Uterus (tissue), 4 donors: ENCODE measurements around the gene CCSER1. TPM values are rescaled to one million over a fixed set of nuclear protein-coding genes. Genes with fewer than 3 reads are reported as not detected.
A peak's percentile ranks its signal among the peaks of the same experiment; 100 is the strongest.

ENCODE experiments used
- DNase-seq, 2 donors: peaks; one replicate each; pipeline ENCODE4 v3.0.0-alpha.2; 2019 to 2020
- H3K27ac ChIP-seq, 2 donors: fragments of 200-600 bp; sonication (generic); 1 replicate in 1 of 2; 2 replicates in 1 of 2; pipeline ENCODE4 v1.5.1; 2016 to 2018
- H3K27me3 ChIP-seq, 2 donors: fragments of 200-600 bp; sonication (generic); one replicate each; pipeline ENCODE4 v1.5.1; 2018 to 2019; ENCODE audit warnings: control low read depth in 1 of 2
- H3K36me3 ChIP-seq, 2 donors: fragments of 200-600 bp; sonication (generic); one replicate each; pipeline ENCODE4 v1.5.1; 2019; ENCODE audit warnings: control low read depth in 1 of 2
- H3K4me1 ChIP-seq, 2 donors: fragments of 200-600 bp; sonication (generic); one replicate each; pipeline ENCODE4 v1.5.1; 2018 to 2019; ENCODE audit warnings: control low read depth in 1 of 2
- H3K4me3 ChIP-seq, 2 donors: fragments of 200-600 bp; sonication (generic); 1 replicate in 1 of 2; 2 replicates in 1 of 2; pipeline ENCODE4 v1.5.1; 2018 to 2019; ENCODE audit warnings: mild to moderate bottlenecking in 1 of 2
- H3K9me3 ChIP-seq, 2 donors: fragments of 200-600 bp; sonication (generic); one replicate each; pipeline ENCODE4 v1.5.1; 2019; ENCODE audit warnings: control low read depth in 1 of 2
- CTCF ChIP-seq, 4 experiments: fragments of 200-600 bp in 2 of 4; fragments of 450-650 bp in 2 of 4; sonication (generic) in 2 of 4; IDR thresholded peaks; one replicate each; pipeline ENCODE4 v1.5.1; 2016 to 2019; ENCODE audit warnings: antibody characterized with exemption in 4 of 4, mild to moderate bottlenecking in 2 of 4, moderate library complexity in 1 of 4
- POLR2A ChIP-seq, 2 donors: fragments of 450-650 bp; IDR thresholded peaks; one replicate each; pipeline ENCODE4 v1.6.1; 2016; ENCODE audit warnings: antibody characterized with exemption in 2 of 2, mild to moderate bottlenecking in 1 of 2, moderate library complexity in 1 of 2
- intact Hi-C: fragments of 100-400 bp; cut with DNase I; formaldehyde crosslinking; loops from one replicate; pipeline ENCODE4 v1.15.1; 2023; ENCODE audit warnings: low total_unique reads
- total RNA-seq, 4 donors: library from RNA; depleted of rRNA in 3 of 4; stranded (reverse); fragments of >200 nt in 3 of 4; gene quantifications; one replicate each; pipeline versions ENCODE4 v1.1.0 to v1.2.4, GENCODE V29; 2014 to 2023
- donor health status: DM: yes; HTN: yes; CAD: no.

Gene CCSER1
- total RNA-seq, 4 donors from 2014 or later: 2.8 to 54.7 (median 11.9) TPM

GRCh38 chr4:91519155-91519554 is 1392.0 kb downstream of the CCSER1 start:
- Histone ChIP-seq H3K27me3 (no peaks in the 10 kb centered on the region), H3K27ac (no peak overlapping the region), H3K4me1 (no peaks in the 10 kb centered on the region), H3K4me3 (no peak overlapping the region), H3K9me3 (no peaks in the 10 kb centered on the region), H3K36me3 (no peaks in the 10 kb centered on the region)
- DNase-seq: peak in 1 of 2 donors; percentile 5
- no peak for TF ChIP-seq POLR2A (IDR thresholded peaks at IDR 0.05)
- TF ChIP-seq CTCF (IDR thresholded peaks at IDR 0.05): no peak
- intact Hi-C loops: no loop called here

- H3K36me3 ChIP-seq: no peaks in the 10 kb centered on the region
- H3K27me3 ChIP-seq: no peaks in the 10 kb centered on the region
- H3K27ac ChIP-seq: no peak overlapping the region
- no peak for DNase-seq
- H3K4me3 ChIP-seq: no peak overlapping the region
- no peaks in the 10 kb centered on the region for H3K9me3 ChIP-seq
- H3K4me1 ChIP-seq: no peaks in the 10 kb centered on the region
- intact Hi-C loops: no loop called here
- TF ChIP-seq POLR2A (IDR thresholded peaks at IDR 0.05) (no peak), CTCF (IDR thresholded peaks at IDR 0.05) (no peak)
Measured at GRCh38 chr4:91525621-91526020, 1398.4 kb downstream of the CCSER1 start.

- no peaks in the 10 kb centered on the region for H3K4me1 ChIP-seq
- no peaks in the 10 kb centered on the region for H3K36me3 ChIP-seq
Measured at GRCh38 chr4:91527056-91527455, 1399.9 kb downstream of the CCSER1 start.

GRCh38 chr4:91567594-91567993 is 1440.4 kb downstream of the CCSER1 start:
- H3K27ac ChIP-seq: no peak overlapping the region
- TF ChIP-seq POLR2A (IDR thresholded peaks at IDR 0.05) (no peak), CTCF (IDR thresholded peaks at IDR 0.05) (no peak)
- no peaks in the 10 kb centered on the region for H3K27me3 ChIP-seq
- no peak for DNase-seq
- intact Hi-C loops: no loop called here
- no peaks in the 10 kb centered on the region for H3K4me1 ChIP-seq
- no peaks in the 10 kb centered on the region for H3K36me3 ChIP-seq
- H3K9me3 ChIP-seq: no peaks in the 10 kb centered on the region
- no peak overlapping the region for H3K4me3 ChIP-seq

More at GRCh38 chr4:91527056-91527455, 1399.9 kb downstream of the CCSER1 start:
- no peaks in the 10 kb centered on the region for H3K27me3 ChIP-seq
- H3K9me3 ChIP-seq: no peaks in the 10 kb centered on the region
- no peak overlapping the region for H3K27ac ChIP-seq
- intact Hi-C loops: no loop called here
- no peak overlapping the region for H3K4me3 ChIP-seq
- DNase-seq: no peak
- no peak for TF ChIP-seq CTCF (IDR thresholded peaks at IDR 0.05)
- TF ChIP-seq POLR2A (IDR thresholded peaks at IDR 0.05): no peak

- Histone ChIP-seq H3K27ac (no peak overlapping the region), H3K4me1 (no peaks in the 10 kb centered on the region), H3K9me3 (no peaks in the 10 kb centered on the region), H3K36me3 (no peaks in the 10 kb centered on the region), H3K27me3 (no peaks in the 10 kb centered on the region), H3K4me3 (no peak overlapping the region)
- intact Hi-C loops: no loop called here
- TF ChIP-seq CTCF (IDR thresholded peaks at IDR 0.05) (no peak), POLR2A (IDR thresholded peaks at IDR 0.05) (no peak)
- no peak for DNase-seq
Measured at GRCh38 chr4:91577864-91578263, 1450.7 kb downstream of the CCSER1 start.
